HG03439 (cell line): ENCODE results near the gene TRMU.

Experiments used
- ATAC-seq: cut with Tn5 transposase; IDR thresholded peaks from one replicate; pipeline ENCODE4 v1.9.1; 2021; ENCODE audit warnings: mild to moderate bottlenecking, moderate library complexity; ENCODE audit not compliant: unreplicated experiment

Gene TRMU

DNA sequence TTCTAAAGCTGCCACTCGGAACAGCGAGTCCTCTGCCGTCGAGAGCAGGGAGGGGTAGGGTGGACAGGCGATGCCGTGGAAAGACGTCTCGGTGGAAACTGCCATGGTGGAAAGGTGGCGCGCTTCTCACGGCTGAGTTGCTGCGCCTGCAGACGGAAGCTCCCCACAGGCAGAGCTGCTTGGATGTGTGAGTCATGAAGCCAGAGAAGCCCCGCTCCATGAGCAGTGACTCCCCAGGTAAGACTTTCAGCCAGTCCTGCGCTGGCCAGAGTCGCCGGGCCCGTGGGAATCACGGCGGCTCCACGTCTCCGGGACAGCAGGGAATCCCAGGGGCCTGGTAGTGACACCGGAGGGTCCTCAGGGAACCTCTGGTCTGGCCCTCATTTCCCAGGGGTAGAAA, 4.0 kb upstream of the TRMU start:
- no peak for ATAC-seq

DNA sequence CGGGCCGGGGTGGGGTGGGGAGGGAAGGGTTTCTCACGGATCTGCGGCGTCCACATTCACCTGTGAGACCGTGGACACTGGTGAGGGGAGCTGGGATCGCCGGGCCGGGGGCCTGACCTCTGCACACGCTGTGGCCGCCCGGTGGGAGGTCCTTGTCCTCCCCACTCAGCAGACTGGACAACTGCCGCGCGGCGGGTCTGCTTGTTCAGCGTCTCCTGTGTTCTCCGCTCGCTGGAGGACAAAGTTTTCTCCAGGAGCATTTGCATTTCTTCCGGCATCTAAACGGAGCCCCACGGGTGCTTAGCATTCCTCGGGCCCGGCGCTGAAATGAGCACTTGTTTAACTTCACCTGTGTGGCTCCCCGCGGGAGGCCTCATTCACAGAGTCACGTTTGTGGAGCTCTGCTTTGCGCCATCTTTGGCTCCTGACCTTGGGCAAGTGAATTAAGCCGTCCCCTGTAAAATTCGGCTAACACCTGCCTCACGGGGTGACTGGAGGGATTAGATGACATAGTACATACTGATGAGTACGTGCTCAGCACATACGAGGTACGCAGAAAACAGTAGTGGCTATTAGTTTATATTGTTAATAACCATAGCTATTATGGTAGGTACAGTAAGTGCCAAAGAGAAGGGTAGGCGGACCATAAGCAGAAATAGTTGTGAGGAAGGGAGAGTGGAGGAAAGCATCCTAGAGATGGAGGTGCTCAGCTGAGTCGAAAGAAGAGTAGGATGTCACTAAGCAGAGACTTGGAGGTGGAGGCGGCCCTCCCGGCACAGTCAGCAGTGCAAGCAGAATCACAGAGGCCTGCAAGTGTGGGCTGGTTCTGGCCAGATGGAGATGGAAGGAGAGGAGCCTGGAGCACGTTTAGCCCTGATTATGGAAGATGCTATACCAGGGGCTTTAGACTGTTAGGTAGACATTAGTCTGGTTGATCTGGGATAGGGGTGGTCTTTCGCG, 885 bp downstream of the TRMU start:
- ATAC-seq: no peak

DNA sequence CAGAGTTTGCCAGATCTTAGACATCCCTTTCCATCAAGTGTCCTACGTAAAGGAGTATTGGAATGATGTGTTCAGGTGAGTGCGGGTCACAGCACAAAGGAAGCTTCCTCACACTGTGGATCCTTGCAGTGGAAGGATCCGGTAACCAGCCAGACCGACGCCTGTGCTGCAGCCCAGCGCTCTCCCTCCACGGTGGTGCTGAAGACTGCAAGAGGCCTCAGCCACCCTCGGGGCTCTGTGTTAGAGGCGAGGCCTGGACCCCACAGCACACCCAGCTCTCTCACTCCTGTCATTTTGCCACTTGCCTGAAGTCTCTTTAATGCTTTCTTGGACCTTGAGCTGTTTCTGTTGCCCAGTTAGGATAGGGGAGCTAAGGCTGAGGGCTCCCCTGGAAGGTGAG, 2.4 kb downstream of the TRMU start:
- no peak for ATAC-seq

DNA sequence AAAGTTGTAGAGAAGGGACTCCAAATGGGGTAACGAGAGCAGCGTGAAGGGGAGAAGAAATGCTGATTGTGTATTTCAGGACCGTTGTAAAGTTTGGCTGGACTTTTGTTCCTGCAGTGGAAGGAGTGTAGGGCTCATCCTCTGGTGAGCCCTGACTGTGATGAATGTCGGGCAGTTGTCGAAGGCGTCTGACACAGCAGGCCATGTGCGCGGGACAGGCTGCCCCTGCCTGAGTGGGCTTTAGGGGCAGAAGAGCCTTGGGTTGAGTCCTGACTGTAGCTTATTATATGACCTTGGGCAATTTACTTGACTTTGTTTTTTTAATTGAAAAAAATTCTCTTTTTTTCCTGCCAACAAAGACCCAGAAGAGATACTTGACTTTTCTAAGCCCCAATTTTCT, 3.1 kb downstream of the TRMU start:
- ATAC-seq: no peak

DNA sequence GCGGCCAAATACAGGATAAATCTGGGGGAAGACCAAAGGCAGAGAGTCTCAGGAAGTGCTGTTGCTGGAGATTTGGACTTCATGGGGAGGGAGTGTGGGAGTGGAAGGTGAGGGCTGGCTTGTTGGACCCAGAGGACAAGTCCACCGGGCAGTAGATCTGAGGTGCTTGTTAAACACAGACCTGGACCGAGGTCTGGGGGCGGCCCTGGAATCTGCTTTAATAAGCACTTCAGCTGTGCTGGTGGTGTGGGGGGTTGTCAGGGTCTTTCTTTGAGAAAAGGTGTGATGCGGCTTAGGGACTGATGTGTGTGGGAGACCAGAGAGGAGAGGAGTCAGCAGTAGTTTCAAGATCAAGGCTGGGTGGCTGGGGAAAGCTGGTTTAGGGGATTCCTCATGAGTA, 4.4 kb downstream of the TRMU start:
- no peak for ATAC-seq

DNA sequence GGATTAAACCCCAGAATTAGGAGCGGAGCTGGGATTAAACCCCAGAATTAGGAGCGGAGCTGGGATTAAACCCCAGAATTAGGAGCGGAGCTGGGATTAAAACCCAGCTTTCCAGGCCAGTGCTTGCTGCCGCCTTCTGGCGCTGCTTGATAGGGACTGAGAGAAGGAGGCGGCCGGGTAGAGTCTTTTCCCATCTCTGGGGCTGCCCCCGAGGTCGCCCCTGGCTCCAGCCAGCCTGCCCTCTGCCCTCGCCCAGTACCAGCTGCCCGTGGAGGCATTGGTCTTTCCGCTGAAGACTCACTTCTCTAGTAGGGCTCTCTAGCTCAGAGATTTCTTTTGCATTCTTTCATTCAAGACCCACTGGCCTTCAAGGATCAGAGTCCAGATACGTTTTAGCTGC, 5.2 kb downstream of the TRMU start:
- ATAC-seq: no peak

DNA sequence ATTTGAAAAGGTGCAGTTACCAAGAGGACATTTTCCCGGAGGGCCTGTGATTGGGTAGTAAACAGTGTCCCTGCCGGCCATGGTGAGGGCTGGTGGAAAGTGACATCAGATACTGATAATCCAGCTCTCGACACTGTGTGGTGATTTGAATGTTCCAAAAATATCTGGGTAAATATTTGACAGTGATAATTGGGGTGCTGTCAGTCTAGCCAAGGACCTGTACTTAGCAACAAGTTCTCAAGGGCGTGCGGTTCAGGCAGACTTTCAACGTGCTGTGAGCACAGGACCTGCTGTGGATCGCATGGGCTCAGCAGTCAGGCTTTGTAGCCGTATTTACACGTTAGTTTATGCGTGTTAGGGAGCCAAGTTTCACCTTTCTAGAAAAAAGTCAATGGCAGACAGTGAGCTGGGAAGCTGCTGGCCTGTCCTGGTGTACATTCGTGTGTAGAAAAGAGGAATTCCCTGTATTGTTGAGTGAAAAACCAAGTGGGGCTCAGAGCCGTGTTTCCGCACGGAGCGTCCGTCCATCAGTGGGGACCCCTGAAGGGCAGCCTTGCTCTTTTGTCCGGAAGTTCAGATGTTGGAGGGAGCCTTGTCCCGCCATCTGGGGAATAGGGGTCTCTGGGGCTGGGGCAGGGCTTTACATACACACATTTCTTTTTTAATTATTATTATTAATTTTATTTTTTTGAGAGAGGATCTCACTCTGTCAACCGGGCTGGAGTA, 11.3 kb downstream of the TRMU start:
- no peak for ATAC-seq

DNA sequence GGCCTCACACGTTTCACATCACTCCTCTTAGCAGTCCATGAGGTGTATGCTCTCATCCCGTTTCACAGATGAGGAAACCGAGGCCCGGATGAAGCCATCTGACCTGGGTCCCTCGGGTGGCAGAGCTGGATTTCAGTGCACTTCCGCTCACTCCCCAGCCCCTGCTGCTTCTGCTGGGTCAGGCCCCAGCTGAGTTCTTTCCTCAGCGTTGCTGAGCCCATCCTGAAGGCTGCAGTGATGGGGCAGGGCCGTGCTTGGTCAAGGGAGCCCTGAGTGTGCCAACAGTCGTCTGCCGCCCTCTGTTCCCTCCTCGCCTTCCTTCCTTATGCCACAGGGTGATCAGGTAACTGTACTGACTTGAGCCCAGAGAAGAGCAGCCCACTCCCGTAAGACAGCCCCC, 12.1 kb downstream of the TRMU start:
- no peak for ATAC-seq

DNA sequence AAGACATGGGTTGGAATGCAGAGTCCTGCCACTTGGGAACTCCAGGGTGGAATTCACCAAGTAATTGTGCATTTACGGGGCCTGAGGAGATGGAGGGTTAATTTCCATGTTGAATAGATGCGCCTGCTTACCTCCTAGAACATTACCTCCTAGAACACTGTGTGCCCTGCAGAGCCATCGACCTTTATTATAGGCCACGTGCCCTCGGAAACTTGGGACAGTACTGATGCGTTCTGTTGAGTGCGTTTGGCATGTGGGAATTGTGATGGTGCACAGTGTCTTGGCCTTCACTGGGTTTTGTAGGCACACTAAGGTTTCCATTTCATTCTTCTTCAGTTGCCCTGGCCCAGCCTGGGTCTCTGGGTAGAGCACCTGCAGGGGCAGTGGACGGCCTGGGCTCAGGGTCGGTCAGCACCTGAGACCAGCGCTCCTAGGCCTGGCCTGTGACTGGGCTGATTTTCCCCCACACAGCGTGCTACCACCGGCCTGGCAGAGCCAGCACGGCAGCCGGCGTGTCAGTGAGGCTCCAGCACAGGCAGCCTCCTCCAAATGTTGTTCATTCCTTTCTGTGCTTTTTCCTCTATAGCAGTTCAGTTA, 12.7 kb downstream of the TRMU start:
- ATAC-seq: no peak

DNA sequence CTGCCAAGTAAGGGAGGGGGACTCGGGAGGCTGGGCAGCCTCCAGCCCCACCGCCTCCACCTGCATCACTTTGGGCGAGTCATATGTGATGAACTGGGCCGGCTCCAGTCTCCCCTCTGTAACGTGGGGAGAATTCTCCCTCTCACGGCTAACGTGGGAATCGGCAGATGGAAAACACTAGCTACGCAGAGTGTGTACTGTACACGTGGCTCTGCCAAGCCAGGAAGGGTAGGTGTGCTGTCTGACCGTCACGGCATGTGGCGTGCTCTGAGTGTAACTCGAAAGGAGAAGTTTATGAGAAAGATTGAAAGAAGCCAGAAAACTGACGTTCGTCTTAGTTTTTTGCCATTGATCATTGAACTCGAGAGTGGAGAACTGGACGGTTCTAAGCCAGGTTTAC, 13.7 kb downstream of the TRMU start:
- no peak for ATAC-seq

DNA sequence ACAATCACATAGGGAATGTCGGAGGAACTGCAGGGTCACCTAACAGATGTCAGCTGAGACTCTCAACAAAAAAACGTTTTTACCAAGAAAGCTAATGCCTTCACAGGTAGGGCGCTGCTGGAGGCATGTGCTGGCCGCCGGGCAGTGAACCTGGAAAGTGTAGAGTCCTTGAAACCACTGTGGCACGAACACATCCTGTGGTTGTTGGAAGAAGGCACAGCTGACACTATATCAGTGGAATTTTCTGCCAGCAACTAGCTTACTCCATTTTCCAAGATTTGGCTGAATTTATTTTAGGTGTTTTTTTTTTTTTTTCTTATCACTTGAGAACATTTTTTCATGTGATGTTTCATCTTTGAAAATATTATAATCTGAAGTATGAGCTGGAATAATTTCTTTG, 14.2 kb downstream of the TRMU start:
- ATAC-seq: no peak

DNA sequence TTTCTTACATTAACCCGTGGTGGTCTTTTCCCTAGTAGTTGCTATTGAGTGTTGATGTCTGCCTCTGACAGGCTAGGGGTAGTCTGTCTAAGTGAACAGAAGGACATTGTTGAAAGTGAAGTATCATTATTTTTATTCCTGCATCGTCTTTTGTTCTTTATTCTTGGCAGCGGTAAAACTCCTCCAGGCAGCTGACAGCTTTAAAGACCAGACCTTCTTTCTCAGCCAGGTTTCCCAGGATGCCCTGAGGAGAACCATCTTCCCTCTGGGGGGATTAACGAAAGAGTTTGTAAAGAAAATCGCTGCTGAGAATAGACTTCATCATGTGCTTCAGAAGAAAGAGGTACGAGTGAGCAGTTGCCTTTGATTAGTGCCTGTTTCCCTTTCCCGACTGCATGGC, 14.6 kb downstream of the TRMU start:
- ATAC-seq: no peak

DNA sequence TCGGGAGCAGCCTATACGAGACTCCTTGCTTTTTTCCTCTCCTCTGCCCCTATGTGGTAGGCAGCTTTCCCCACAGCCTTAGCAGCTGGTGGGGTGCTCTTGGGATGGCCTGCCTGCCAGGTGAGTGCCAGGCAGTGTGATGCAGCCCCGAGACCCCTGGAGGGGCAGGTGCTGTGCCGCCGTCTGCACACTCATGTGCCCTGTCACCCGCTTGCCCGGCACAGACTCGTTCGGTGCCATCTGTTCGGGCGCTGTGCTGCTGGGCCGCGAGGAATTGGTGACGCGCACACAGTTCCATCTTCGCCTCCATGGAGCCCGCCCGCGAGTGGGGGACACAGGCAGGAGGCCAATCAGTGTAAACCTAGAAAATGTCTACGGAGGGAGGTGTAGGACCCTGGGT, 15.1 kb downstream of the TRMU start:
- ATAC-seq: no peak

DNA sequence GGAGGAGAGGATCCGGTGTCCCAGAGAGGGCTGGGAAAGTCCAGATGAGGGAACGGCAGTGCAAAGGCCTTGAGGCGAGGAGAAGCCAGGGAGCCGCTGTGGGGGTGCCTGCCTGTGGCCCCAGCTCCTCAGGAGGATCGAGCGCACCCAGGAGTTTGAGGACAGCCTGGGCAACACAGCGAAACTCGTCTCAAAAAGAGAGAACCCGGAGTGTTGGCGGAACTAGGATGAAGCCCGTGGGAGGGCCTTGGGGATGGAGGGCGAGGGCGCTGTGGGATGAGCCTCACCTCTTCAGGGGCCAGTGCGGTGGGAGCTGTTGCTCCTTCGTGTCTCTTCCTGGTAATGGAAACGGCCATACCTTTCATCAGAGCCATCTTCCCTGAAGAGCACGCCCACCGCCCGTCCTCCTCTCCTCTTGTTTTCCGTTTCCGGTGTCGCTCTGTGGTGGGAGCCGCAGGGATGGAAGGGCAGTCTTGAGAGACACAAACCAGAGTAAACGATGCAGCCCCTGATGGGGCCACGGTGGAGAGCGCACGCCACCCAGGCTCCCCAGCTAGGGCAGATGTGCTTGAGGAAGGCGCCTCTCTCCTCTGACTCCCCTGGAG, 15.7 kb downstream of the TRMU start:
- no peak for ATAC-seq

DNA sequence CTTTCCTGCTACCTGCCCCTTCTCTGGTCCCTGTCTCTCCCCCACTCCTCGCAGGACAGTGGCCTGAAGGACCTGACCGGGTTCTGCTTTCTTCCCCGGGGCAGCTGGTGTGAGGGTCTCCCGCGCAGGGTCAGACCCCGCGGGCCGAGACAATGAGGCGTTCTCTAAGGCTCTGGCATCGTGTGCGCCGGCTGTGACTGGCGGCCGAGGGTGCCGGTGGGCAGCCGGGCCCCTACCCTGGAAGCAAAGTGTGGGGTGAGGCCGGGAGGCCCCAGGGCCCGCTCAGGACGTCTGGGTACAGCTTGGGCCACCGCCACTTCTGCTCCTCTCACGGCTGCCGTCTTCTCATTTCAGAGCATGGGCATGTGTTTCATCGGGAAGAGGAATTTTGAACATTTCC, 16.3 kb downstream of the TRMU start:
- ATAC-seq: no peak

DNA sequence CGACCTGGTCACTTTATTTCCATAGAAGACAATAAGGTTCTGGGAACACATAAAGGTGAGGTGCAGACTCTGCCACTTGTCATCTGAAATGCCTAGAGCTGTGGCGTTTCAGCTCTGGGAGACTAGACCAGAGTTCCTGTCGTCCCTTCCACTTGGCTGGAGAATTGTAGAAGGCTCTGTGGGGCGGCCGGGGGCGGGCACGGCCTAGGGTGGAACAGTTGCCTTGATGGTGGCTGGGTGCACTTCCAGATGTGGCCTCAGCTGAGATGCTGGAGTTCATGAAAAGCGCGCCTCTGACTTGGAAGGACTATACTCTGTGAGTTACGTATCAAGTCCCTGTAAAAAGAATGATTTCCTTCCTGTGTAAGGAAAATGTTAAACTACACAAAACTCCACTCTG, 16.8 kb downstream of the TRMU start:
- ATAC-seq: no peak

DNA sequence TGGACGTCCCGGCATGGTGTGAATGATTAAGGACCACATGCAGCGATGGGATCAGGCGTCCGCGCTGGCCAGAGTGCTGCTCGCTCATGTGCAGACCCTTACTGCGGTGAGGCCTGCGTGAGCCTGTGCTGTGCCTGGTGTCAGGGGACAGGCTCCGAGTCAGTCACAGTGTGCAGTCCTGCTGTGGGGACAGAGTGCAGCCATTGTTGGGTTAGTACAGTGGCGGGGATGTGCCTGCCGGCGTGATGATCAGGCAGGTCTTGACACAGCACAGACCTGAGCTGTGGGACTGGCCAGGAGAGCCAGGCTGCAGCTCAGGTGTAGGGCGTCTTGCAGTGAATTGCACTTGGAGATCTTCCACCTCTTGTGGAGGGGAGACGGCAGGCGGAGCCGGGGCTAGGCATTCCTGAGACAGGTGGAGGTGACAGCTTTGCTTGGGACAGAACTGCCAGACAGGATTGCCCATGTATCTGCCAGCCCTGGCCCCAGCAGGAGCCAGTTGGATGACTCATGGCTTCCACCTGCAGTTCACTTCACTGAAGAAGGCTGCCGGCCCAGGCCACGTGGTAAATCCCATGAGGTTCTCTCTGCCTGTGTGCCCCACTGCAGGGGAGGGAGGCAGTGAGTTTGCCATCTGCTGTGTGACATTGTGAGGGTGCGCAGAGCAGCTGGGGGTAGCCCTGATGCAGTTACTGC, 17.3 kb downstream of the TRMU start:
- ATAC-seq: no peak

DNA sequence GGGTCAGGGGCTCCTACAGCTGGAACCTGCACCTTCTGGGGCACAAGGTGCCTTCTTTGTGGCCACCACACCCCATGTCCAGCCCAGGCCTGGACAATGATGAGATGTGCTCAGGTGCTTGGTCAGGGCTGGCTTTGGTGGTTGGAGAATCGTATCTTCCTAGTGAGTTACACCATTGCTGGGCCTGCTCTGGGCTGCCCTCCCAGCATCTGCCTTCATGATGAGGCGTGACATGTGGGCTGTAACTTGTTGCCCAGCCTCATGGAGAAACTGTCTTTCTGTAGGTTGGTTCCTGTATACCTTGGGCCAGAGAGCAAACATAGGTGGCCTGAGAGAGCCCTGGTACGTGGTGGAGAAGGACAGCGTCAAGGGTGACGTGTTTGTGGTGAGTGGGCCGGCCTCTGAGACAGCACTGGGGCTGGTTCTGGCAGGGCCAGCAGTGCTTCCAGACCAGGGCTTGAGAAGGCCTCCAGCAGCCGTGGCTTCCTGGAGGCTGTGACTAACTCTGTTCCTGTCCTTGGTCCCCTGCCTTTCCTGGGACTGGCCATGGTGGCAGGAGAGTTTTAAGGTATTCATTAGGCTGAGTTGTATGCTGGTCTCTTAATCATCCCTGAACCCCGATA, 18.1 kb downstream of the TRMU start:
- ATAC-seq: no peak

DNA sequence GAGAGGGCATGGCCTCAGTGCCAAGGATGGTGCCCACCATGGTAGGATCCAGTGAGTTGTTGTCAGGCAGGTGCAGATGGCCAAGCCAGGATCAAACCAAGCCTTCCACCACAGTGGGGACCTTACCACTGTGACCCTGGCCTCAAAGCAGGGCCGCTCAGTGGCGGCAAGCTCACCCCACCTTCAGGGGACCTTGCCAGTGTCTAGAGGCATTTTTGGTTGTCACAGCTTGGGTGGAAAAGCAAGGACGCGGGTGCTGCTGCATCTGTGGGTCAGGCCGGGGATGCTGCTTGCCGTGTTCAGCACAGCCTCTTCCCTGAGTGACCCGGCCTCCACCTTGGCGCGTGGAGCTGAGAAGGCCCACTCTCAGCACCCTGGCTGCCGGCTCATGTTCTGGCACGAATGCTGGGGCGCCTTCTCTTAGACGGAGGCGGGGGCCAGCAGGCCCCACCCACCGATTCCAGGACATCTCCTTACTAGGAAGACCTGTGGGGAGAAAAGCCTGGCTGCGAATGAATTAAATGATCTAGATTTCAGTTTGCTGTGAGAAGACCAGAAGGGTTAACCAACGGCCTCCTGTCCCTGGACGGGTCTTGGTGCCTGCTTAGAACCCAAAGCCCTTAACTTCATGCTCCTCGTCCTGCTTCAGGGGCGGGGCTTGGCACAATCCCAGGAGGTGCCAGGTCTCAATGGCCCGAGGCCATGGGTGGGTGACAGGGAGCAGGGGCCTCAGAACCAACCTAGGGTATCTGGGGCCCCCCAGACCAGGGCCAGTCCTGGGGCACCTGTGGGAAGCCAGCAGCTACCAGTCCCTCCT, 18.9 kb downstream of the TRMU start:
- no peak for ATAC-seq

DNA sequence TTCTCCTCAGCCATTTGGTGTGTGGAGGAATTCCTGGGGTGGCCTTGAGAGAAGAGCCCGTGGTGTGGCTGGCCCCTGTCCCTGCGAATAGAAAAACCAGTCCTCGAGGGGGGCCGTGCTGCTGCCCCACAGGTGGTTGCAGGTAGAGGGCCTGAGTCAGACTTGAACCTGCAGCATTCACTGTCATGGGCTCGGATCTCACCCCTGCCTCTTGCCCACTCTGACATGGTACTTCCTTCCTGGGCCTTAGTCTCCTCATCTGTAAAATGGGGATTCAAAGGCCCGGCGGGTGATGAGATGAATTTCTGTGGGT, 19.4 kb downstream of the TRMU start:
- ATAC-seq: no peak
